Mesenteric fat pad (tissue), 1 donor: Measurements from ENCODE around the gene ZNF586. TPM values are rescaled to one million over a fixed set of nuclear protein-coding genes. Genes with fewer than 3 reads are reported as not detected.
"Not testable (repeated sequence)": the region's sequence is repeated elsewhere in the genome, so short reads cannot be mapped to it uniquely, and the experiment has no call there.

Source experiments
- DNase-seq: peaks from one replicate; pipeline ENCODE4 v3.0.0-alpha.2; 2020; ENCODE audit warnings: low spot score
- total RNA-seq: library from RNA; stranded (reverse); fragmentation: NEBNext Ultra II Directional; extraction: Animal tissue kit (Norgen Biotek cat#: 25700); gene quantifications from one replicate; pipeline ENCODE4 v1.2.1, GENCODE V29; 2021
- donor health status: DM: yes; HTN: yes; CAD: no.

The ZNF586 gene
- total RNA-seq, 1 donor from 2014 or later = 13.0 TPM

GRCh38 chr19:57789288-57789687 is 19.8 kb downstream of the ZNF586 start:
- no peak for DNase-seq

GRCh38 chr19:57796580-57796979 is 27.1 kb downstream of the ZNF586 start:
- not testable (repeated sequence) for DNase-seq

- no peak for DNase-seq
Measured at GRCh38 chr19:57800696-57801095, 31.2 kb downstream of the ZNF586 start.

- no peak for DNase-seq
Measured at GRCh38 chr19:57802269-57802668, 32.8 kb downstream of the ZNF586 start.

- no peak for DNase-seq
Measured at GRCh38 chr19:57803265-57803593, 33.8 kb downstream of the ZNF586 start.

- no peak for DNase-seq
Measured at GRCh38 chr19:57803594-57804325, 34.3 kb downstream of the ZNF586 start.

- DNase-seq = no peak
Measured at GRCh38 chr19:57807541-57807940, 38.1 kb downstream of the ZNF586 start.

- not testable (repeated sequence) for DNase-seq
Measured at GRCh38 chr19:57810410-57811295, 41.2 kb downstream of the ZNF586 start.

GRCh38 chr19:57812226-57812625 is 42.8 kb downstream of the ZNF586 start:
- no peak for DNase-seq

GRCh38 chr19:57812975-57813820 is 43.7 kb downstream of the ZNF586 start:
- not testable (repeated sequence) for DNase-seq

GRCh38 chr19:57813919-57814504 is 44.5 kb downstream of the ZNF586 start:
- no peak for DNase-seq

GRCh38 chr19:57814505-57815246 is 45.2 kb downstream of the ZNF586 start, which contains the start of gene ZNF552:
Gene ZNF552 (minus strand): TSS chr19:57814913. CDS start chr19:57814743, 170 bp downstream.
- DNase-seq = peak; percentile 90

GRCh38 chr19:57815247-57816075 is 46.0 kb downstream of the ZNF586 start:
- no peak for DNase-seq

- DNase-seq = no peak
Measured at GRCh38 chr19:57816652-57817051, 47.2 kb downstream of the ZNF586 start.

- no peak for DNase-seq
Measured at GRCh38 chr19:57817976-57818375, 48.5 kb downstream of the ZNF586 start.

- DNase-seq = no peak
Measured at GRCh38 chr19:57818378-57818777, 48.9 kb downstream of the ZNF586 start.

GRCh38 chr19:57819475-57820148 is 50.1 kb downstream of the ZNF586 start:
- no peak for DNase-seq

- no peak for DNase-seq
Measured at GRCh38 chr19:57820599-57820998, 51.1 kb downstream of the ZNF586 start.

GRCh38 chr19:57821095-57821494 is 51.6 kb downstream of the ZNF586 start:
- not testable (repeated sequence) for DNase-seq
